Measurements from ENCODE around the gene RFX4.

Gene RFX4

GRCh38 chr12:106646472-106646871 lies 63.7 kb downstream of the RFX4 start:
- DNase-seq (ENCODE audit: low spot score): no peak

GRCh38 chr12:106647793-106648514 lies 65.2 kb downstream of the RFX4 start:
- DNase-seq (ENCODE audit: low spot score): no peak

- no peak for DNase-seq (ENCODE audit: low spot score)
These were observed 65.9 kb downstream of the RFX4 start for GRCh38 chr12:106648736-106649135.

GRCh38 chr12:106651552-106651951 lies 68.7 kb downstream of the RFX4 start:
- DNase-seq (ENCODE audit: low spot score): peak; percentile 13

- no peak for DNase-seq (ENCODE audit: low spot score)
These were observed 69.8 kb downstream of the RFX4 start for GRCh38 chr12:106652510-106653015.

- no peak for DNase-seq (ENCODE audit: low spot score)
These were observed 72.8 kb downstream of the RFX4 start for GRCh38 chr12:106655577-106655976.

- DNase-seq (ENCODE audit: low spot score): no peak
These were observed 74.7 kb downstream of the RFX4 start for GRCh38 chr12:106657488-106657887.

- no peak for DNase-seq (ENCODE audit: low spot score)
These were observed 80.6 kb downstream of the RFX4 start for GRCh38 chr12:106663385-106663784.

- no peak for DNase-seq (ENCODE audit: low spot score)
These were observed 86.4 kb downstream of the RFX4 start for GRCh38 chr12:106669216-106669615.

GRCh38 chr12:106670131-106670530 lies 87.3 kb downstream of the RFX4 start:
- no peak for DNase-seq (ENCODE audit: low spot score)

GRCh38 chr12:106671840-106672239 lies 89.0 kb downstream of the RFX4 start:
- DNase-seq (ENCODE audit: low spot score): no peak

GRCh38 chr12:106672314-106673025 lies 89.7 kb downstream of the RFX4 start:
- DNase-seq (ENCODE audit: low spot score): no peak

GRCh38 chr12:106673141-106673540 lies 90.3 kb downstream of the RFX4 start:
- DNase-seq (ENCODE audit: low spot score): no peak

GRCh38 chr12:106675651-106676435 lies 93.0 kb downstream of the RFX4 start:
- no peak for DNase-seq (ENCODE audit: low spot score)

- no peak for DNase-seq (ENCODE audit: low spot score)
These were observed 96.8 kb downstream of the RFX4 start for GRCh38 chr12:106679574-106679973.

GRCh38 chr12:106680280-106680679 lies 97.5 kb downstream of the RFX4 start:
- DNase-seq (ENCODE audit: low spot score): no peak

GRCh38 chr12:106681210-106681609 lies 98.4 kb downstream of the RFX4 start:
- no peak for DNase-seq (ENCODE audit: low spot score)

- DNase-seq (ENCODE audit: low spot score): no peak
These were observed 99.9 kb downstream of the RFX4 start for GRCh38 chr12:106682594-106683234.

- no peak for DNase-seq (ENCODE audit: low spot score)
These were observed 101.7 kb downstream of the RFX4 start for GRCh38 chr12:106684497-106684896.

- no peak for DNase-seq (ENCODE audit: low spot score)
These were observed 102.6 kb downstream of the RFX4 start for GRCh38 chr12:106685381-106685780.

GRCh38 chr12:106687672-106688071 lies 104.9 kb downstream of the RFX4 start:
- no peak for DNase-seq (ENCODE audit: low spot score)
